Measurements from ENCODE around the gene NDC80. TPM values are rescaled to one million over a fixed set of nuclear protein-coding genes. Genes with fewer than 3 reads are reported as not detected.

Gene NDC80
- total and polyA plus RNA-seq, 9 of the 15 experiments (the other 6 are each of a cell fraction or from before 2014, with no cell fraction given): 65.2 to 97.9 (median 83.3) TPM

- TF ChIP-seq KAT7 (CRISPR knock-in tag; IDR thresholded peaks at IDR 0.05; ENCODE audit: borderline replicate concordance) (peak; percentile 32; the same call in 1 of the 2 replicates), TARDBP (IDR thresholded peaks at IDR 0.05) (no peak), MBD1 (CRISPR knock-in tag; IDR thresholded peaks at IDR 0.05) (no peak), KDM5B (IDR thresholded peaks at IDR 0.05; ENCODE audit: insufficient replicate concordance, low read depth, low read length) (peak; percentile 45), CHD4 (IDR thresholded peaks at IDR 0.05; ENCODE audit: insufficient read depth, insufficient replicate concordance, low read depth, low read length, poor library complexity, severe bottlenecking) (no peak), POLR2B (IDR thresholded peaks at IDR 0.05; ENCODE audit: low read depth, partially characterized antibody) (no peak), GATAD2A (IDR thresholded peaks at IDR 0.05) (no peak), CBX2 (IDR thresholded peaks at IDR 0.05; ENCODE audit: insufficient read depth, low read length, poor library complexity, severe bottlenecking) (no peak), ELF4 (CRISPR knock-in tag; IDR thresholded peaks at IDR 0.05) (0 out of 2 replicates have a peak, but pooled peaks have one; percentile 39), ZC3H11A (IDR thresholded peaks at IDR 0.05; ENCODE audit: low read depth, low read length) (no peak), YY1 (IDR thresholded peaks at IDR 0.05; ENCODE audit: borderline replicate concordance in 1 of 3, control insufficient read depth in 1 of 3, extremely low read depth in 1 of 3, insufficient read depth in 3 of 3, insufficient read length in 1 of 3, insufficient replicate concordance in 2 of 3, low read depth in 1 of 3, low read length in 2 of 3) (no peak), CEBPB (tag; IDR thresholded peaks at IDR 0.05) (peak; percentile 66; the same call in 1 of the 2 replicates), ZBTB8A (IDR thresholded peaks at IDR 0.05; ENCODE audit: partially characterized antibody) (no peak), TCF3 (CRISPR knock-in tag; IDR thresholded peaks at IDR 0.05) (peak; percentile 22; the same call in 1 of the 2 replicates), MCM7 (IDR thresholded peaks at IDR 0.05) (no peak), MXI1 (IDR thresholded peaks at IDR 0.05; ENCODE audit: low read depth, low read length) (no peak)
- TF ChIP-seq, protein P1, sequence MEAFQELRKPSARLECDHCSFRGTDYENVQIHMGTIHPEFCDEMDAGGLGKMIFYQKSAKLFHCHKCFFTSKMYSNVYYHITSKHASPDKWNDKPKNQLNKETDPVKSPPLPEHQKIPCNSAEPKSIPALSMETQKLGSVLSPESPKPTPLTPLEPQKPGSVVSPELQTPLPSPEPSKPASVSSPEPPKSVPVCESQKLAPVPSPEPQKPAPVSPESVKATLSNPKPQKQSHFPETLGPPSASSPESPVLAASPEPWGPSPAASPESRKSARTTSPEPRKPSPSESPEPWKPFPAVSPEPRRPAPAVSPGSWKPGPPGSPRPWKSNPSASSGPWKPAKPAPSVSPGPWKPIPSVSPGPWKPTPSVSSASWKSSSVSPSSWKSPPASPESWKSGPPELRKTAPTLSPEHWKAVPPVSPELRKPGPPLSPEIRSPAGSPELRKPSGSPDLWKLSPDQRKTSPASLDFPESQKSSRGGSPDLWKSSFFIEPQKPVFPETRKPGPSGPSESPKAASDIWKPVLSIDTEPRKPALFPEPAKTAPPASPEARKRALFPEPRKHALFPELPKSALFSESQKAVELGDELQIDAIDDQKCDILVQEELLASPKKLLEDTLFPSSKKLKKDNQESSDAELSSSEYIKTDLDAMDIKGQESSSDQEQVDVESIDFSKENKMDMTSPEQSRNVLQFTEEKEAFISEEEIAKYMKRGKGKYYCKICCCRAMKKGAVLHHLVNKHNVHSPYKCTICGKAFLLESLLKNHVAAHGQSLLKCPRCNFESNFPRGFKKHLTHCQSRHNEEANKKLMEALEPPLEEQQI (IDR thresholded peaks at IDR 0.05): no peak
- TF ChIP-seq, protein P2, sequence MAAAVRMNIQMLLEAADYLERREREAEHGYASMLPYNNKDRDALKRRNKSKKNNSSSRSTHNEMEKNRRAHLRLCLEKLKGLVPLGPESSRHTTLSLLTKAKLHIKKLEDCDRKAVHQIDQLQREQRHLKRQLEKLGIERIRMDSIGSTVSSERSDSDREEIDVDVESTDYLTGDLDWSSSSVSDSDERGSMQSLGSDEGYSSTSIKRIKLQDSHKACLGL (CRISPR knock-in tag; IDR thresholded peaks at IDR 0.05; ENCODE audit: borderline replicate concordance, poor library complexity, severe bottlenecking): no peak
- TF ChIP-seq, protein P3, sequence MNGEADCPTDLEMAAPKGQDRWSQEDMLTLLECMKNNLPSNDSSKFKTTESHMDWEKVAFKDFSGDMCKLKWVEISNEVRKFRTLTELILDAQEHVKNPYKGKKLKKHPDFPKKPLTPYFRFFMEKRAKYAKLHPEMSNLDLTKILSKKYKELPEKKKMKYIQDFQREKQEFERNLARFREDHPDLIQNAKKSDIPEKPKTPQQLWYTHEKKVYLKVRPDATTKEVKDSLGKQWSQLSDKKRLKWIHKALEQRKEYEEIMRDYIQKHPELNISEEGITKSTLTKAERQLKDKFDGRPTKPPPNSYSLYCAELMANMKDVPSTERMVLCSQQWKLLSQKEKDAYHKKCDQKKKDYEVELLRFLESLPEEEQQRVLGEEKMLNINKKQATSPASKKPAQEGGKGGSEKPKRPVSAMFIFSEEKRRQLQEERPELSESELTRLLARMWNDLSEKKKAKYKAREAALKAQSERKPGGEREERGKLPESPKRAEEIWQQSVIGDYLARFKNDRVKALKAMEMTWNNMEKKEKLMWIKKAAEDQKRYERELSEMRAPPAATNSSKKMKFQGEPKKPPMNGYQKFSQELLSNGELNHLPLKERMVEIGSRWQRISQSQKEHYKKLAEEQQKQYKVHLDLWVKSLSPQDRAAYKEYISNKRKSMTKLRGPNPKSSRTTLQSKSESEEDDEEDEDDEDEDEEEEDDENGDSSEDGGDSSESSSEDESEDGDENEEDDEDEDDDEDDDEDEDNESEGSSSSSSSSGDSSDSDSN (IDR thresholded peaks at IDR 0.05; ENCODE audit: borderline replicate concordance in 1 of 2, low read depth in 2 of 2, low read length in 2 of 2): peak; percentile 53 to 73; a peak in 2 of 4 replicates
Measured at GRCh38 chr18:2656237-2656980, 85.1 kb downstream of the NDC80 start (continued).

All from K562 (cell line).